ENCODE data around the gene HAS3. TPM values are rescaled to one million over a fixed set of nuclear protein-coding genes. Genes with fewer than 3 reads are reported as not detected.

HAS3 gene
- total RNA-seq, 4 donors from 2014 or later: 0.23 to 10.0 (median 1.6) TPM; not detected in 1

DNA sequence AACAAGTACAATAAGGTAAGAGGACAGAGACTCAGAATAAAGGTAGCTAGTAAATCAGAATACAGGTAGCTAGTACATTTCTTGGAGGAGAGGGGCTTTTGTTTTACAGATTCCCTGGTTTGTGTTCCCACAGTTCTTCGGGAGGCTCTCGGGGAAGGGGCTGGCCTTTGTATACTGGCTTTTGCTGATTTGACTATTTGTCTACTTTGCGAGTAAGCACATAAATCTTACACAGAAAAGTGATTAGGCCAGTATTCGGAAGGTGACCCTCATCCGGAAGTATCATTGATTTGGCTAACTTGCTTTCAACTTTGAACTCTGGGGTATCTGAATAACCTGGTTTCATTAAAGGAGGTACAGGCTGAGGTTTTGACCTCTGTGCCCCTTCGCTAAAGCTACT is 60.1 kb downstream of the HAS3 start:
- TF ChIP-seq POLR2A (IDR thresholded peaks at IDR 0.05): no peak
- TF ChIP-seq, protein P1, sequence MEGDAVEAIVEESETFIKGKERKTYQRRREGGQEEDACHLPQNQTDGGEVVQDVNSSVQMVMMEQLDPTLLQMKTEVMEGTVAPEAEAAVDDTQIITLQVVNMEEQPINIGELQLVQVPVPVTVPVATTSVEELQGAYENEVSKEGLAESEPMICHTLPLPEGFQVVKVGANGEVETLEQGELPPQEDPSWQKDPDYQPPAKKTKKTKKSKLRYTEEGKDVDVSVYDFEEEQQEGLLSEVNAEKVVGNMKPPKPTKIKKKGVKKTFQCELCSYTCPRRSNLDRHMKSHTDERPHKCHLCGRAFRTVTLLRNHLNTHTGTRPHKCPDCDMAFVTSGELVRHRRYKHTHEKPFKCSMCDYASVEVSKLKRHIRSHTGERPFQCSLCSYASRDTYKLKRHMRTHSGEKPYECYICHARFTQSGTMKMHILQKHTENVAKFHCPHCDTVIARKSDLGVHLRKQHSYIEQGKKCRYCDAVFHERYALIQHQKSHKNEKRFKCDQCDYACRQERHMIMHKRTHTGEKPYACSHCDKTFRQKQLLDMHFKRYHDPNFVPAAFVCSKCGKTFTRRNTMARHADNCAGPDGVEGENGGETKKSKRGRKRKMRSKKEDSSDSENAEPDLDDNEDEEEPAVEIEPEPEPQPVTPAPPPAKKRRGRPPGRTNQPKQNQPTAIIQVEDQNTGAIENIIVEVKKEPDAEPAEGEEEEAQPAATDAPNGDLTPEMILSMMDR (IDR thresholded peaks at IDR 0.05 in 4 of 5, conservative IDR thresholded peaks at IDR 0.05 in 1 of 5): no peak
- intact Hi-C loops (cut with DNase I; ENCODE audit: low total_unique reads) (no loop called here), in situ Hi-C loops (cut with MboI; ENCODE audit: low sequenced_read_pairs in 4 of 4) (loop anchor here in 1 of 4 donors (25.0 kb wide), 1 partner anchor 122 kb away; no protein-coding TSS in a partner anchor)
- Histone ChIP-seq H3K4me1 (no peaks in the 10 kb centered on the region), H3K36me3 (peaks cover 0 to 90% of the 10 kb centered on the region in 2 donors), H3K9me3 (no peaks in the 10 kb centered on the region), H3K27ac (no peak overlapping the region), H3K4me3 (no peak overlapping the region), H3K27me3 (no peaks in the 10 kb centered on the region)
- no peak for DNase-seq
- ATAC-seq: no peak

DNA sequence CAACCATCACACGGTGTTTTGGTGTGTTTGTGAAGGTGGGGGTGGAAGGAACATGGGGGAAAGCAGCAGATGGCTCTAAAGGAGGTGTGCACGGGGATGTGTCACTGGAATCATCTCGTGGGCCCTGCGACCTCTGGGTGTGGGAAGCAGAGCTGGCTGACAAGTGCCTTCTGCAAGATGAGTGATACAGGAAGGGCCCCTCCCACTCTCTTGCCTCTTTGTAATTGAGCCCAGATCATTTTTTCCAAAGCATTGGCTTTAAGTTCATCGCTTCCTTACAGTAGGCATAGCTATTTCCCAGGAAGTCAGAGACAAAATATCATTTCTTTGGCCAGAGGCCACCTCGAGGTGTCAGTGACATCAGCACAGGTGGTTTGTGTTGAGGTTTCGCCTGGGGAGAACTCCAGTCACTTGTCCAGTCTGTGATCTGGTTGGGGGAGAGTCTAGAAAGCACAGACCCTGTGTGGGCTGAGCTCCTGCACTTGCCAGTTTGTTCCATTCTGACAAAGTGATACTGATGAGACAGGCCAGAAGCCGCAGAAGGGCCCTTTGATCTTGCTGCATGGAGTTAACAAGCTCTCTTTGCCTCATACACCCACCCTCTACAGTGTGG is 60.9 kb downstream of the HAS3 start:
- Histone ChIP-seq H3K36me3 (peaks cover 0 to 82% of the 10 kb centered on the region in 2 donors), H3K4me3 (no peak overlapping the region), H3K9me3 (no peaks in the 10 kb centered on the region), H3K27ac (no peak overlapping the region), H3K27me3 (no peaks in the 10 kb centered on the region), H3K4me1 (no peaks in the 10 kb centered on the region)
- ATAC-seq (no peak), DNase-seq (no peak)
- intact Hi-C loops (cut with DNase I; ENCODE audit: low total_unique reads) (no loop called here), in situ Hi-C loops (cut with MboI; ENCODE audit: low sequenced_read_pairs in 4 of 4) (loop anchor here in 1 of 4 donors (25.0 kb wide), 1 partner anchor 121 kb away; no protein-coding TSS in a partner anchor)
- TF ChIP-seq POLR2A (IDR thresholded peaks at IDR 0.05): no peak
- TF ChIP-seq, protein P1 (IDR thresholded peaks at IDR 0.05 in 4 of 5, conservative IDR thresholded peaks at IDR 0.05 in 1 of 5): no peak

DNA sequence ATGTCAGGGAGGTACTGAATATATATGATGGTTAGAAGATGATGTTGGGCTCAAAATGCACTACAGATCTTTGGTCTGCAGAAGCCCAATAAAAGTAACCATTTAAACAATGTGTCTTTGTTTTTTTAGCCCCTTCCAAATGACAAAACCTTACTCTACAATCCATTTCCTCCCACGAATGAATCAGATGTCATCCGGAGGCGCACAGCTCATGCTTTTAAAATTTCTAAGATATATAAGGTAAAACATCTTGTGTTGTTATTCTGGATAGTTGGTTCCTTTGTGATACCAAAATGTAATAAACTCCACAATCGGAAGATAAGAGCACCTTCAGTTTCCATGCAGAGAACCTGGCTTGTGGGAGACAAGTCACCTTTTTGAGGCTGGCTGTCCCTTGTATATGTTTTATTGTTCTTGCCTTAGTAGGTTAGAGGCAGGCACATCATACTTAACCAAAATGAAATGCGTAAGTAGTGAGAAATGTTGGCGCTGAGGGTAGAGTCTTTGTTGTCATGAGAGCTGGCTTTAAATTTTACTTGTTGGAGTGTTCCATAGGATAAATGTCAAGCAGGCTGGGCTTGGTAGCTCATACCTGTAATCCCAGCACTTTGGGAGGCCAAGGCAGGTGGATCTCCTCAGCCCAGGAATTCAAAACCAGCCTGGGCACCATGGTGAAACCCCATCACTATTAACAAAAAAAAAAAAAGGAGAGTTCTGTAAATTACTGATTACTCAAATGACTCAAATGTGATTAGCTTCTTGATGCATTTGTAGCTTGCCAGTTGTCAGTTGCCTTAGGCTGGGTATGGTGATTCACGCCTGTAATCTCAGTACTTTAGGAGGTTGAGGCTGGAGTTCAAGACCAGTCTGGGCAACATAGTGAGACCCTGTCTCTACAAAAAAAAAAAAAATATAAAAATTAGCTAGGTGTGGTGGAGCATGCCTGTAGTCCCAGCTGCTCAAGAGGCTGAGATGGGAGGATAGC is 61.8 kb downstream of the HAS3 start:
- Histone ChIP-seq H3K27ac (no peak overlapping the region), H3K4me1 (no peaks in the 10 kb centered on the region), H3K36me3 (peaks cover 0 to 74% of the 10 kb centered on the region in 2 donors), H3K9me3 (no peaks in the 10 kb centered on the region), H3K27me3 (no peaks in the 10 kb centered on the region), H3K4me3 (no peak overlapping the region)
- intact Hi-C loops (cut with DNase I; ENCODE audit: low total_unique reads) (no loop called here), in situ Hi-C loops (cut with MboI; ENCODE audit: low sequenced_read_pairs in 4 of 4) (loop anchor here in 1 of 4 donors (25.0 kb wide), 1 partner anchor 120 kb away; no protein-coding TSS in a partner anchor)
- TF ChIP-seq, protein P1 (IDR thresholded peaks at IDR 0.05 in 4 of 5, conservative IDR thresholded peaks at IDR 0.05 in 1 of 5): no peak
- ATAC-seq: no peak
- no peak for DNase-seq

Other genes starting within 250 kb of the HAS3 start
- gene CHTF8, start 26.9 kb downstream of the HAS3 start, total RNA-seq: 10 to 100 TPM; 27.3 to 52.3 (median 34.8) TPM
- 10 to 100 TPM; 33.1 to 44.2 (median 35.5) TPM for gene UTP4, start 27.0 kb downstream of the HAS3 start, total RNA-seq
- gene SNTB2, start 81.5 kb downstream of the HAS3 start, total RNA-seq: 10 to 100 TPM; 13.3 to 36.8 (median 33.0) TPM
- 100 to 1,000 TPM in 1 of 4 donors, 10 to 100 TPM in 3; 53.3 to 112 (median 70.1) TPM for gene VPS4A, start 205.7 kb downstream of the HAS3 start, total RNA-seq
- gene PDF, start 224.9 kb downstream of the HAS3 start, total RNA-seq: 10 to 100 TPM; 11.0 to 23.1 (median 16.8) TPM
- 10 to 100 TPM; 41.2 to 56.5 (median 52.1) TPM for gene COG8, start 233.9 kb downstream of the HAS3 start, total RNA-seq
- 10 to 100 TPM in 2 of 4 donors, 1 to 10 TPM in 2; 7.3 to 13.5 (median 9.7) TPM for gene NIP7, start 234.1 kb downstream of the HAS3 start, total RNA-seq
- gene TMED6, start 246.1 kb downstream of the HAS3 start, total RNA-seq: 1 to 10 TPM in 1 of 4 donors, not detected in 3; 1.3 TPM

Data from gastrocnemius medialis (tissue), 4 donors.